HL-60 (cell line): ENCODE data around the gene LARGE2.

ENCODE experiments used
- DNase-seq, 2 experiments: peaks; one replicate each; pipeline ENCODE4 v3.0.0-alpha.2; 2010 to 2020; ENCODE audit warnings: low read depth in 1 of 2, low spot score in 1 of 2
- H3K27ac ChIP-seq: fragments of 250-450 bp; sonication (Bioruptor Pico); replicated peaks from 2 replicates; pipeline ENCODE4 v1.5.1; 2020; ENCODE audit warnings: mild to moderate bottlenecking, moderate library complexity
- H3K27me3 ChIP-seq: fragments of 250-450 bp; sonication (Bioruptor Pico); 2 replicates; pipeline ENCODE4 v1.5.1; 2021; ENCODE audit warnings: mild to moderate bottlenecking, moderate library complexity; ENCODE audit not compliant: insufficient read depth, poor library complexity, severe bottlenecking
- H3K4me3 ChIP-seq: replicated peaks from 2 replicates; pipeline ENCODE4 v1.5.1; 2011; ENCODE audit warnings: mild to moderate bottlenecking, control low read depth, low read length; ENCODE audit not compliant: insufficient read depth
- GABPA ChIP-seq: IDR thresholded peaks from 2 replicates; pipeline ENCODE4 v1.6.1; 2012; ENCODE audit warnings: low read depth
- POLR2AphosphoS5 ChIP-seq: IDR thresholded peaks from 2 replicates; pipeline ENCODE4 v1.6.1; 2012; ENCODE audit warnings: low read depth
- SPI1 ChIP-seq: IDR thresholded peaks from 2 replicates; pipeline ENCODE4 v1.6.1; 2012; ENCODE audit warnings: low read depth, mild to moderate bottlenecking, borderline replicate concordance
- TF ChIP-seq, protein P1 (sequence below): IDR thresholded peaks from one replicate; pipeline ENCODE4 v1.5.1; 2011; ENCODE audit warnings: low read length, control low read depth, inconsistent platforms; ENCODE audit not compliant: insufficient read depth
- TF ChIP-seq, protein P2 (sequence below): IDR thresholded peaks from 2 replicates; pipeline ENCODE4 v1.6.1; 2012; ENCODE audit warnings: low read depth; ENCODE audit not compliant: insufficient replicate concordance

LARGE2 gene

DNA sequence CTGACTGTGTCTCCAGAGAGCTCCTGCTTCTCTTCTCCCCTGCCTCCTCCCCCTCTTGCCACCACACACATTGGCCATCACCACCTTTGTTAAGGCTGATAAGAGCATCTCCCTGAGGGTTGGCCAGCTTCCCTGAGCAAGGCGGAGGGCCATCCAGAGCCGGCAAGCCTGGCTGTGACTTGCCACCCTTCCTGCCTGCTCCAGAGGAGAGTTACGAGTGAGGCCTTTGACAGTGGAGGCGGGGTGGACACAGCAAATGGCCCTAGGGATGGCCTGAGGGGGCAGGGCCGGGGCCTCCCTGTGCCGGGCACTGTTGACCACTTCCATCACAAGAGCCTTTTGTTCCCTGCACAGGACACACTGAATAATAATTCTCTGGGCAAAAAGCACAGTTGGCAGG lies 20.8 kb upstream of the LARGE2 start:
- no peak overlapping the region for H3K4me3 ChIP-seq
- no peak for DNase-seq
- peaks cover 24% of the 10 kb centered on the region for H3K27me3 ChIP-seq
- TF ChIP-seq POLR2AphosphoS5 (no peak), SPI1 (no peak), GABPA (no peak)
- TF ChIP-seq, protein P1, sequence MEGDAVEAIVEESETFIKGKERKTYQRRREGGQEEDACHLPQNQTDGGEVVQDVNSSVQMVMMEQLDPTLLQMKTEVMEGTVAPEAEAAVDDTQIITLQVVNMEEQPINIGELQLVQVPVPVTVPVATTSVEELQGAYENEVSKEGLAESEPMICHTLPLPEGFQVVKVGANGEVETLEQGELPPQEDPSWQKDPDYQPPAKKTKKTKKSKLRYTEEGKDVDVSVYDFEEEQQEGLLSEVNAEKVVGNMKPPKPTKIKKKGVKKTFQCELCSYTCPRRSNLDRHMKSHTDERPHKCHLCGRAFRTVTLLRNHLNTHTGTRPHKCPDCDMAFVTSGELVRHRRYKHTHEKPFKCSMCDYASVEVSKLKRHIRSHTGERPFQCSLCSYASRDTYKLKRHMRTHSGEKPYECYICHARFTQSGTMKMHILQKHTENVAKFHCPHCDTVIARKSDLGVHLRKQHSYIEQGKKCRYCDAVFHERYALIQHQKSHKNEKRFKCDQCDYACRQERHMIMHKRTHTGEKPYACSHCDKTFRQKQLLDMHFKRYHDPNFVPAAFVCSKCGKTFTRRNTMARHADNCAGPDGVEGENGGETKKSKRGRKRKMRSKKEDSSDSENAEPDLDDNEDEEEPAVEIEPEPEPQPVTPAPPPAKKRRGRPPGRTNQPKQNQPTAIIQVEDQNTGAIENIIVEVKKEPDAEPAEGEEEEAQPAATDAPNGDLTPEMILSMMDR = no peak
- TF ChIP-seq, protein P2, sequence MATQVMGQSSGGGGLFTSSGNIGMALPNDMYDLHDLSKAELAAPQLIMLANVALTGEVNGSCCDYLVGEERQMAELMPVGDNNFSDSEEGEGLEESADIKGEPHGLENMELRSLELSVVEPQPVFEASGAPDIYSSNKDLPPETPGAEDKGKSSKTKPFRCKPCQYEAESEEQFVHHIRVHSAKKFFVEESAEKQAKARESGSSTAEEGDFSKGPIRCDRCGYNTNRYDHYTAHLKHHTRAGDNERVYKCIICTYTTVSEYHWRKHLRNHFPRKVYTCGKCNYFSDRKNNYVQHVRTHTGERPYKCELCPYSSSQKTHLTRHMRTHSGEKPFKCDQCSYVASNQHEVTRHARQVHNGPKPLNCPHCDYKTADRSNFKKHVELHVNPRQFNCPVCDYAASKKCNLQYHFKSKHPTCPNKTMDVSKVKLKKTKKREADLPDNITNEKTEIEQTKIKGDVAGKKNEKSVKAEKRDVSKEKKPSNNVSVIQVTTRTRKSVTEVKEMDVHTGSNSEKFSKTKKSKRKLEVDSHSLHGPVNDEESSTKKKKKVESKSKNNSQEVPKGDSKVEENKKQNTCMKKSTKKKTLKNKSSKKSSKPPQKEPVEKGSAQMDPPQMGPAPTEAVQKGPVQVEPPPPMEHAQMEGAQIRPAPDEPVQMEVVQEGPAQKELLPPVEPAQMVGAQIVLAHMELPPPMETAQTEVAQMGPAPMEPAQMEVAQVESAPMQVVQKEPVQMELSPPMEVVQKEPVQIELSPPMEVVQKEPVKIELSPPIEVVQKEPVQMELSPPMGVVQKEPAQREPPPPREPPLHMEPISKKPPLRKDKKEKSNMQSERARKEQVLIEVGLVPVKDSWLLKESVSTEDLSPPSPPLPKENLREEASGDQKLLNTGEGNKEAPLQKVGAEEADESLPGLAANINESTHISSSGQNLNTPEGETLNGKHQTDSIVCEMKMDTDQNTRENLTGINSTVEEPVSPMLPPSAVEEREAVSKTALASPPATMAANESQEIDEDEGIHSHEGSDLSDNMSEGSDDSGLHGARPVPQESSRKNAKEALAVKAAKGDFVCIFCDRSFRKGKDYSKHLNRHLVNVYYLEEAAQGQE = no peak
- no peak overlapping the region for H3K27ac ChIP-seq

DNA sequence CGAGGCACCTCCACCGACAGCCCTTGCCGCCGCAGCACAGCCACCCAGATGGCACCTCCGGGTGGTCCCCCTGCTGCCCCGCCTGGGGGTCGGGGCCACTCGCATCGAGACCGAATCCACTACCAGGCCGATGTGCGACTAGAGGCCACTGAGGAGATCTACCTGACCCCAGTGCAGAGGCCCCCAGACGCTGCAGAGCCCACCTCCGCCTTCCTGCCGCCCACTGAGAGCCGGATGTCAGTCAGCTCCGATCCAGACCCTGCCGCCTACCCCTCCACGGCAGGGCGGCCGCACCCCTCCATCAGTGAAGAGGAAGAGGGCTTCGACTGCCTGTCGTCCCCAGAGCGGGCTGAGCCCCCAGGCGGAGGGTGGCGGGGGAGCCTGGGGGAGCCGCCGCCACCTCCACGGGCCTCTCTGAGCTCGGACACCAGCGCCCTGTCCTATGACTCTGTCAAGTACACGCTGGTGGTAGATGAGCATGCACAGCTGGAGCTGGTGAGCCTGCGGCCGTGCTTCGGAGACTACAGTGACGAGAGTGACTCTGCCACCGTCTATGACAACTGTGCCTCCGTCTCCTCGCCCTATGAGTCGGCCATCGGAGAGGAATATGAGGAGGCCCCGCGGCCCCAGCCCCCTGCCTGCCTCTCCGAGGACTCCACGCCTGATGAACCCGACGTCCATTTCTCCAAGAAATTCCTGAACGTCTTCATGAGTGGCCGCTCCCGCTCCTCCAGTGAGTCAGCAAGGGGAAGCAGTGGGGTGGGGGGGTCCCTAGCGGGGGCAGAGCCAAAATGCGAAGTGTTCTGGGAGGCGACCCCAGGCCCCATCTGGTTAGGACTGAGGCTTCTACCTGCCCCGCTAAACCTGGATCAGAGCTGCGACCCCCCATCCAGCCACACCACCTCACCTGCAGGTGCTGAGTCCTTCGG lies 19.7 kb upstream of the LARGE2 start:
- TF ChIP-seq SPI1 = no peak
- no peak for TF ChIP-seq POLR2AphosphoS5
- TF ChIP-seq, protein P2 = no peak
- no peak for TF ChIP-seq GABPA
- TF ChIP-seq, protein P1 = no peak
- H3K27ac ChIP-seq = no peak overlapping the region
- peaks cover 24% of the 10 kb centered on the region for H3K27me3 ChIP-seq
- H3K4me3 ChIP-seq = no peak overlapping the region
- DNase-seq = no peak

DNA sequence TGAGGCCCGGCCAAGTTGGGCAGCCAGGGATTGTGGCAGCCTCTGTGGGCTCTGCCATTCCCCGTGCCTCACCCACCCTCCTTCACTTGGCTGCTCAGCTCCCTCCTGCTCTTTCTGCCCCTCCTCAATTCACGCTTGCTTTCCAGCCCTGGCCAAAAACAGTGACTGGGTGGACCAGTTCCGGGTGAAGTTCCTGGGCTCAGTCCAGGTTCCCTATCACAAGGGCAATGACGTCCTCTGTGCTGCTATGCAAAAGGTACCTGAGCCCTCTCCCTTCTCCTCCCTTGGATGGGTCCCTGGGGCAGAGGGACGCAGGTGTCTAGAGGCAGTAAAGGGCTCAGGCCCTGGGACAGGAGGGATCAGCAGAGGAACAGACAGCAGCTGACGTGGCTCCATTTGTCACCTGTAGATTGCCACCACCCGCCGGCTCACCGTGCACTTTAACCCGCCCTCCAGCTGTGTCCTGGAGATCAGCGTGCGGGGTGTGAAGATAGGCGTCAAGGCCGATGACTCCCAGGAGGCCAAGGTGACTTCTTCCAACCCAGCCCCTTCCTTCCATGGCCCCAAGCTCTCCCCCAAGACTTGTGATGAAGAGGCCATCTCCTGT lies 18.0 kb upstream of the LARGE2 start:
- no peak overlapping the region for H3K27ac ChIP-seq
- no peak for DNase-seq
- H3K4me3 ChIP-seq = no peak overlapping the region
- H3K27me3 ChIP-seq = peaks cover 13% of the 10 kb centered on the region
- TF ChIP-seq, protein P2 = no peak
- TF ChIP-seq, protein P1 = no peak
- no peak for TF ChIP-seq POLR2AphosphoS5
- no peak for TF ChIP-seq GABPA
- TF ChIP-seq SPI1 = no peak
